Activated naive CD4-positive, alpha-beta T cell treated with anti-CD3 and anti-CD28 coated beads, Interleukin-2, amount 50 U/mL, for 72 hours (primary cell): Measurements from ENCODE around the gene CDKL4. TPM values are rescaled to one million over a fixed set of nuclear protein-coding genes. Genes with fewer than 3 reads are reported as not detected.

ENCODE experiments used
- ATAC-seq, 2 donors: fragments of 150-1000 bp; cut with Tn5 transposase; 2 replicates each; pipeline ENCODE4 v1.10.0; 2021; ENCODE audit warnings: mild to moderate bottlenecking in 2 of 2, moderate library complexity in 2 of 2
- DNase-seq, 2 donors: peaks; one replicate each; pipeline ENCODE4 v3.0.0; 2021 to 2022; ENCODE audit warnings: low spot score in 2 of 2
- H3K27ac Mint-ChIP-seq, 2 donors: one replicate each; pipeline ENCODE4 v1.8.0; 2022; ENCODE audit warnings: mild to moderate bottlenecking in 2 of 2, mixed read lengths in 2 of 2
- H3K36me3 Mint-ChIP-seq, 2 donors: one replicate each; pipeline ENCODE4 v1.8.0; 2022; ENCODE audit warnings: mixed read lengths in 2 of 2
- H3K9me3 Mint-ChIP-seq, 2 donors: one replicate each; pipeline ENCODE4 v1.8.0; 2022; ENCODE audit warnings: mixed read lengths in 2 of 2
- total RNA-seq, 2 donors: library from RNA; stranded (reverse); gene quantifications; one replicate each; pipeline ENCODE4 v1.2.3, GENCODE V29; 2022

CDKL4 gene
- not detected for total RNA-seq

DNA sequence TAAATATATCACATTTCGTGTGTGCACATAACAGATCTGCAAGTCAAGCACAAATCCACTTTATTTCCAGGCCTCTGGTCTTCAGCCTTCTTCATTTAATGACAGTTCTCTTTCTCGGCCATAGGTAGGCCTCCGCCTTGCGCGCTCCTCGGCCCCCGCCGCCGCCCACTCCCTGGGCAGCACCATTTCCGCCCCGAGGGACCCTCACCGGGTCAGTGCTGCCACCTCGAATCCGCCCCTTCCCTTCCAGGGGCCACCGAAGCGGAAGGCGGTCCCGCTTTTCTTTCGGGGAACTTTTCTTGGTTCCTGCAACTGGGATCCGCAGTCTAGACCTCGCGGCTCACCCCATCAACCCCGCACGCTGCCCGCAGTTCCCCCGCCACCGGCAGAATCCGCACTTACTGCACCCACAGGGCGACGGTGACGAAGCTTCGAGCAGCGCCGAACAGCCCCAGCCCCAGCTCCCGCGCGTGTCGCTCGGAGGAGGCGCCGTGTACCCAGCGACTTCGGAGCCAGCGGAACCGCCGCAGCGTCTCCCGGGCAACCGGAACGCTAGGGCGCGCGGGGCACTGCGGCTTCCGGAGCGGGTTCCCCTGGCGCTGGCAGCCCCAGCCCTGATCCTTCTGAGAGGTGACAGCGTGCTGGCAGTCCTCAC is at the start of gene CDKL4:
CDKL4 (minus strand) TSS at position 502 of the 655 bp plus-strand sequence.
- H3K9me3 Mint-ChIP-seq = no peaks in the 10 kb centered on the region
- DNase-seq (no peak), ATAC-seq (peak; percentile 51 to 67)
- no peaks in the 10 kb centered on the region for H3K36me3 Mint-ChIP-seq
- H3K27ac Mint-ChIP-seq = peak within 1 kb of the TSS; percentile 57 to 60

DNA sequence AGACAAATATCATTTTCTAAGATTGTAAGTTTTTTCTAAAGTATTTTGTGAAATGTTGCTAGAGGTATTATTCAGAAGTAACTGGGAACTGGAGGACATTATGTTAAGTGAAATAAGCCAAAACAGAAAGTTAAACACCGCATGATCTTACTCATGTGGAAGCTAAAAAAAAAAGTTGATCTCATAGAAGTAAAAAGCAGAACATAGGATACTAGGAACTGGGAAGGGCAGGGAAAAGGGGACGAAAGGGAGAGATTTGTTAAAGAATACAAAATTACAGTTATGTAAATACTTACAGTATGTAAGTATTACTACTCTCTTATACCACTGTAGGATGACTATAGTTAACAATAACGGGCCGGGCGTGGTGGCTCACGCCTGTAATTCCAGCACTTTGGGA is 46.7 kb upstream of the CDKL4 start:
- Mint-ChIP-seq H3K9me3 (no peaks in the 10 kb centered on the region), H3K36me3 (no peaks in the 10 kb centered on the region), H3K27ac (no peak overlapping the region)
- ATAC-seq = no peak
- DNase-seq = no peak

DNA sequence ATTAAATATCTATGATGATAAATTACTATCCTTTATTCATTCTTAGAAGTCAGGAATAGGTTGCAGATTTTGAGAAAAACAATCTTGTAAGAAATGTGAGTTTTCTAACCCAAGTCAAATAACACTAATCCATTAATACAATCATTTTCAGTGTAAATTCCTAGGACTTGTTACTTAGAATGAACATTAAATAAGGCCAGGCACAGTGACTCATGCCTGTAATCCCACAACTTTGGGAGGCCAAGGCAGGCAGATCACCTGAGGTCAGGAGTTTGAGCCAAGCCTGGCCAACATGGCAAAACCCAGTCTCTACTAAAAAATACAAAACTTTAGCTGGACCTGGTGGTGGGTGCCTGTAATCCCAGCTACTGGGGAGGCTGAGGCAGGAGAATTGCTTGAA is 45.8 kb upstream of the CDKL4 start:
- no peaks in the 10 kb centered on the region for H3K36me3 Mint-ChIP-seq
- DNase-seq (no peak), ATAC-seq (no peak)
- no peaks in the 10 kb centered on the region for H3K9me3 Mint-ChIP-seq
- no peak overlapping the region for H3K27ac Mint-ChIP-seq

DNA sequence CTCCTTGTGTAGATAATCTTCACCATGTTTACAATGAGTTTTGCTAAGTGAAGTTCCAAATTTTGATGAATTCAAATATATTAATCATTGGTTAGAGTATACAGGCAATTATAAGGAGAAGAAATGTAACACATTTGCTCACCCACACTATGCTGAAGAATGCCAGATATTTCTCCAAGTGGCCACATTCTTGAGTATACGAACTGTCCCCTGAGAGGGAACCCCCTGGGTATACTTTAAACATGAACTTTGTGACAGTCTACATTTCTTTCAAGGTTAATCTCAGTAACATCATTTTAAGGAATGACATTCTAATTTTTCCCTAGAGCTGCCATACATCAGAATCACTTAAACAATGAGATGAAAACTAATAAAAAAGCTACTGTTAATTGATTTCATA is 39.8 kb upstream of the CDKL4 start:
- no peaks in the 10 kb centered on the region for H3K36me3 Mint-ChIP-seq
- H3K9me3 Mint-ChIP-seq = no peaks in the 10 kb centered on the region
- no peak for ATAC-seq

DNA sequence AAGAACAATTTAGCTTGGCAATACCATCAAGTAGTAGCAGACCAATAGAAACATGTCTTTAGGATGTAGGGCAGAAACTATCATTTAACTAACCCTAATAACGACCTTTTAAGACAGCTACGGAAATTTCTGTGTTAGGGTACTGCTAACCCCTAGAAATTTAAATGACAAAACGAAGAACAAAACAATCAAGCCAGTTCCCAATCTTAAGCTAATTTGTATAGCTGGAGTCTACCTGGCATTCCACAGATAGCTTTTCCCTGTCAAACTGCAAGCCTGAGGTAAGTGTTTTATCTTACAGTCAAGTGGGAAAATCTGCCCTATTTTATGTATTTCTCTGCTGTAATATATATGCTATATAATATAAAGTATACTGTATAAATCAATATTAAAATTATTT is 37.6 kb upstream of the CDKL4 start:
- ATAC-seq (no peak), DNase-seq (no peak)
- Mint-ChIP-seq H3K27ac (no peak overlapping the region), H3K36me3 (peaks cover 0 to 7% of the 10 kb centered on the region in 2 donors), H3K9me3 (no peaks in the 10 kb centered on the region)

More for the DNA sequence above, 39.8 kb upstream of the CDKL4 start:
- DNase-seq = no peak
- no peak overlapping the region for H3K27ac Mint-ChIP-seq

DNA sequence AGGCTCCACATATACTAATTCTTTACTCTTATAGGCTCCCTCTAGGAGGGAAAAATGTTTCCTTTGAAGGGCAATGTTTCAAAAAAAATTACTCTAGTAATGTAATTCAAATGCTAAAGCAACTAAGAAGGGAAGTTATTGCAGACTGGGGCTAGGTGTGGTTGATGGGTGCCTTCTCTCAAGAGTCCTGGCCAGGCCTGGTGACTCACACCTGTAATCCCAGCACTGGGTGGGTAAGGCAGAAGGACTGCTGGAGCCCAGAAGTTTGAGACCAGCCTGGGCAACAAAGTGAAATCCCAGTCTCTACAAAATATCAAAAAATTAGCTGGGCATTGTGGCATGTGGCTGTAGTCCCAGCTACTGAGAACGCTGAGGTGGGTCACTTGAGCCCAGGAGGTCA is 31.2 kb upstream of the CDKL4 start:
- ATAC-seq = no peak
- Mint-ChIP-seq H3K36me3 (peaks cover 6 to 11% of the 10 kb centered on the region in 2 donors), H3K27ac (no peak overlapping the region), H3K9me3 (no peaks in the 10 kb centered on the region)
- no peak for DNase-seq

DNA sequence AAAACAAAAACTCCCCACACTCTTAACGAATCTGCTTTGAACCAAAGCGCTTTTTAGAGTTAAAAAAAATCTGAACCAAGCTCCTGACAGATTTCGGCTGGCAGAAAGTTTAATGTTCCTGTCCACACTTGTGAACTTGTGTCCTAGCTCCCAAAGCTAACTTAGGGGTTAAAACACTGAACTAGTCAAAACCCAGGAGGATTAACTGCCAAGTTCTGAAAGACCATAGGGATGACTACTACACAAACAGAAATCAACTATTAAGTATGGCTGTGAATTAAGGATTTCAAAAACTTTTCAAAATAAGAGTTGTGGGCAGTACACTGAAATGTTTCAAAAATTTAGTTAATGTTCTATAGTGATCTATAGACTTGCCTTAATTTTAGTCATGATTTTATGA is 26.2 kb upstream of the CDKL4 start:
- no peak for DNase-seq

DNA sequence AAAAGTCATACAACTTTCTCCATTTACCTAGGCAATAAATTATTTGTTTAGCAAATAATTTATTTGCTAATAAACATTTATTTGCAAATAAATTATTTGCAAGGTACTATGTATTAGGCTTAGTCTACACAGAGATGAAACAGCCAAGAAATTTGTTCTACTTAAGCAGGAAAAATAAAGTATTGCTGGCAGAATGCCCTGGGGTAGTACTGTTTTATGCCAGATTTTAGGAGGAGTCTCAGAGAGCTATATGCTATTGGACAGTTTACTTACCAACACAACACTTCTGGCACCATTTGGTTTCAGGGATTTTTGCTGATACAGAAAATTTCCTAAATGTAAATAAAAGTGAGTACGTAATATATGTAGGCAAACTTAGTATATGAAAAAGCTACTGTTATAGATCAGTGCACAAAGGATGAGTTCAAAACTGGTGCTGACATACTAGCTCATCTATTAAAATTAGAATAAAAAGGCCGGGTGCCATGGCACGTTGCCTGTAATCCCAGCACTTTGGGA is 23.2 kb upstream of the CDKL4 start:
- Mint-ChIP-seq H3K36me3 (no peaks in the 10 kb centered on the region), H3K9me3 (no peaks in the 10 kb centered on the region), H3K27ac (no peak overlapping the region)
- ATAC-seq (no peak), DNase-seq (no peak)

More for the DNA sequence above, 26.2 kb upstream of the CDKL4 start:
- H3K9me3 Mint-ChIP-seq = no peaks in the 10 kb centered on the region
- no peak for ATAC-seq
- H3K27ac Mint-ChIP-seq = no peak overlapping the region
- peaks cover 3 to 5% of the 10 kb centered on the region in 2 donors for H3K36me3 Mint-ChIP-seq

DNA sequence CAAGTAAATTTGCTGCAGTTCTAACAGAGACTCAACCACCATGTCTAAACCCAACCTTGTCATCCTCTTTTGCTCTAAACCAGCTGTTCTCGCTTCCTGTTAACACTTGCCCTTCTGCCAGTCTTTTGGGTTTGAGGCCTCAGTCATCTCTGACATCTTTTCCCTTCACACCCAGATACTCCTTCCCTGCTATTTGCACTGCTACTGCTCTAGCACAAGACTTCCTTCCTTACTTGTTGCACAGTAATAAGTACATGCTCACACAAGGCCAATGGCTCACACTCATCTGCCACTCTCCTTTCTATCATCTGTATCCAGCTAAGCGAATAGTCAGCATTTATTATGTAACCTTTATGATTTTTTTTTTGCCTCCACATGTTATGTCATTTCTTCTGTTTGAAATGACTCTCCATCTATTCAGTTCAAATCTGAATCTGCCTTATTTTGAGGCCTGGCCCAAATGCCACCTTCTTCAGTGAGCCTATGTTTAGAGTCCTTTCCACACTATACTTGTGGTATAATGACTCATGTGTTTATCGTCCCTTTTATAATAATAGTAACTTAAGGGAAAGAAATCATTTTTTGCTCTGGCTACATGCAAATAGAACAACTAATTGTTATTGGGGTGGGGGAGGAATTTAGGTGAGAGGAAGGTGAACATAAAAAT is 22.5 kb upstream of the CDKL4 start:
- peak overlapping the region in 1 of 2 donors; percentile 24 for H3K27ac Mint-ChIP-seq
- H3K36me3 Mint-ChIP-seq = no peaks in the 10 kb centered on the region
- peak; percentile 18 to 79 for ATAC-seq
- no peak for DNase-seq
- H3K9me3 Mint-ChIP-seq = no peaks in the 10 kb centered on the region

DNA sequence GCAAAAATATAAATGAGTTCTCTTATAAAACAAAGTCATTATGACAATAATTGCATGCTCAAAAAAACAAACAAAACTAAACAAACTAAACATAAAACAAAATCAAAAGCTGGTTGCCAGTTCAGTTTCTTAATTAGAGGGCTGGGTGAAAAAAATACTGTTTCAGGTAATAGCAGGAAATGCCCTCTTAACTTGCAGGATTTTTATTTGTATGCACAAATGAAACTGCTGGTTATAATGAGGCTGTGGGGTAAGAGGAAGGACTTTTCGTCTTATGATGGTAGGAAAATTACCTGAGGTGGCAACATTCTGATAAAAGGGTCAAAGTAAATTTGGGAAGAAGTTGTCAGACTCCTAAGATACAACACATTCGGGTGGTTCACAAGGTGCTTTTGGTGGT is 21.5 kb upstream of the CDKL4 start:
- DNase-seq (no peak), ATAC-seq (no peak)
- Mint-ChIP-seq H3K9me3 (no peaks in the 10 kb centered on the region), H3K36me3 (peaks cover 0 to 3% of the 10 kb centered on the region in 2 donors), H3K27ac (no peak overlapping the region)

DNA sequence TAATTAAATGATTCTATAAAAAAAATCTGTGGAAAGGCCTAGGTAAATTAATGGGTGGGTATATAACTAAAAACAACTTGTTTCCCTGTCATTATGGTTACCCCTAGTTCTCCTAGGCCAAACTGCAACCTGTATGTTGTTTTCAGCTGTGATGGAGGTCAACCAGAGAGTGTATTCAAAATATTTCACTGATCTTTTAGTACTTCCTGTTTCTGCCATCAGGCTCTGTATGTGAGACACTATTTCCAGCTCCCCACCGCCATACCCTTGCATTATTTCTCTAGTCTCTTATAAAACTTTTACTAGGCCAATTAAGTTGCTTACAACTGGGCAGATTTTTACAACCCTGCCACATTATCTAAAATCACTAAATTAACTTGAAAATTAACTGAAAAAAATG is 21.0 kb upstream of the CDKL4 start:
- Mint-ChIP-seq H3K36me3 (peaks cover 0 to 6% of the 10 kb centered on the region in 2 donors), H3K27ac (no peak overlapping the region), H3K9me3 (no peaks in the 10 kb centered on the region)
- ATAC-seq = no peak
- no peak for DNase-seq

DNA sequence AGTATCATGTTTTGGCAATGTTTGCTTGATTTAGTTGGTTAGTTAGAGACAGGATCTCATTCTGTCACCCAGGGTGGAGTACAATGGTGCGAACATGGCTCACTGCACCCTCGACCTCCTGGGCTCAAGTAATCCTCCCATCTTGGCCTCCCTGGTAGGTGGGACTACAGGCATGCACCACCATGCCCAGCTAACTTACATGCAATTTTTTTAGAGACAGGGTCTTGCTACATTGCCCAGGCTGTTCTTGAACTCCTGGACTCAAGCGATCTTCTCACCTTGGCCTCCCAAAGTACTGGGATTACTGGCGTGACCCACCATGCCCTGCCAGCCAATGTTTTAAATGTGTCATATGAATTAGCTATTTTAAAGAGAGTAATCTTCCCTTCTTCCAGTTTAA is 16.3 kb upstream of the CDKL4 start:
- H3K27ac Mint-ChIP-seq = peak overlapping the region in 1 of 2 donors; percentile 29
- no peaks in the 10 kb centered on the region for H3K9me3 Mint-ChIP-seq
- DNase-seq (no peak), ATAC-seq (no peak)
- H3K36me3 Mint-ChIP-seq = peaks cover 0 to 11% of the 10 kb centered on the region in 2 donors

DNA sequence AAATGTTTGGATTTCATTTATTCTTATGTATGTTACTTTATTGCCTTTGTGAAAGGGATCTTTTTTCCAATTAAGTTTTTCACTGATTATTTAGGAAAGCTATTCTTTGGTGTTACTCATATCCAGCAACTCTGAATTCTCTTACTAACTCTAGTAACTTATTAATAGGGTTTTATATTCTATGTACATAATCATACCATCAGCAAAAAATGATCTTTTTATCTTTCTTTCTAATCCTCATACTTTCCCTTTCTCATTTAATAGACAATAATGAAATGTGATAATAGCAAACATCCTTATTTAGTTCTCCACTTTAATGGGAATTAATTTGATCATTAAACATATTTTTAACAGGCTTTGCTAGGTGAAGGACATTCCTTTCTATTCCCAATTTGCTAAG is 12.3 kb upstream of the CDKL4 start:
- Mint-ChIP-seq H3K27ac (no peak overlapping the region), H3K36me3 (peaks cover 14 to 26% of the 10 kb centered on the region in 2 donors), H3K9me3 (peaks cover 3 to 5% of the 10 kb centered on the region in 2 donors)
- DNase-seq (no peak), ATAC-seq (no peak)

DNA sequence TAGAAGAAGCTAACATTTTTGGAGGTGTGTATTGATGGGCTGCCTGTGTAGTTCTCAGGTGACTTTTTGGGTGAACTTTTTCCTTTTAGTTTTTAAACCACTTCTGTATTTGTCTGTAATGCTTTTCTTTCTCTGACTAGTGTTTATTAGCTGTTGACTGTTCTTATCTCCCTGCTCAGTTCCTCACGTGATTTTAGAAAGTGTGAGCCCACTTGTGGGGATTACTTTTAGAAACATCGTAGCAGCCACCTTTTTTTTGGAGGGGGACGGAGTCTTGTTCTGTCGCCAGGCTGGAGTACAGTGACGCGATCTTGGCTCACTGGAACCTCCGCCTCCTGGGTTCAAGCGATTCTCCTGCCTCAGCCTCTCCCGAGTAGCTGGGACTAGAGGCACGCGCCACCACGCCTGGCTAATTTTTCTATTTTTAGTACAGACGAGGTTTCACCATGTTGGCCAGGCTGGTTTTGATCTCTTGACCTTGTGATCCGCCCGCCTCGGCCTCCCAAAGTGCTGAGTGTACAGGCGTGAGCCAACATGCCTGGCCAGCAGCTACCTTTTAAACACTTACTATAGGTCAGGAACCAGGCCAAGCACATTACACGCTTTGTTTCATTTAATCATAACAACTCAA is 9.2 kb upstream of the CDKL4 start:
- Mint-ChIP-seq H3K27ac (no peak overlapping the region), H3K9me3 (peaks cover 3 to 5% of the 10 kb centered on the region in 2 donors), H3K36me3 (peaks cover 15 to 25% of the 10 kb centered on the region in 2 donors)
- ATAC-seq (no peak), DNase-seq (no peak)

DNA sequence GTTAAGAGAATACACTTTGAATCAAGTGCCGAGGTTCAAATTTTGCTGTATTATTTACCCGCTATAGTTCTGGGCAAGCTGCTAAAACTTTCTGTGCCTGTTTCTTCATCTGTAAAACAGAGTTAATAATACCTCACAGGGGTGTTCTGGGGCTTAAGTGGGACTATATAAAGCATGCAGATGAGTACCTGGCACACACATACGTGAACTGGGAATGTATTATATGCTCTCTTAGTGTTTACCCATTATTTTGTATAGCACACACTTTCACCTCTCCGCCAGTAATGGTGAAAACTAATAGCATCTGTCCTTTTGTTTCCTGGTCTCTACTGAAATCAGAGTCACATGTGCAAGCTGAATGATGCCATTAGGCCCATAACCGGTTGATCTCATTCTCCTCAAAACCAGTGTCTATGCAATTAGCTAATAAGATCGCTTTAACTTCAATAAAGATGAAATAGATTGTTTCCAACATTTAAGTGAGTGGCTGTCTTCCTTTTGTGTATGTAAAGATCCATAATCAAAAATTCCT is 3.8 kb upstream of the CDKL4 start:
- no peak for ATAC-seq
- Mint-ChIP-seq H3K36me3 (peaks cover 8 to 24% of the 10 kb centered on the region in 2 donors), H3K9me3 (peaks cover 3 to 5% of the 10 kb centered on the region in 2 donors), H3K27ac (no peak overlapping the region)
- no peak for DNase-seq

DNA sequence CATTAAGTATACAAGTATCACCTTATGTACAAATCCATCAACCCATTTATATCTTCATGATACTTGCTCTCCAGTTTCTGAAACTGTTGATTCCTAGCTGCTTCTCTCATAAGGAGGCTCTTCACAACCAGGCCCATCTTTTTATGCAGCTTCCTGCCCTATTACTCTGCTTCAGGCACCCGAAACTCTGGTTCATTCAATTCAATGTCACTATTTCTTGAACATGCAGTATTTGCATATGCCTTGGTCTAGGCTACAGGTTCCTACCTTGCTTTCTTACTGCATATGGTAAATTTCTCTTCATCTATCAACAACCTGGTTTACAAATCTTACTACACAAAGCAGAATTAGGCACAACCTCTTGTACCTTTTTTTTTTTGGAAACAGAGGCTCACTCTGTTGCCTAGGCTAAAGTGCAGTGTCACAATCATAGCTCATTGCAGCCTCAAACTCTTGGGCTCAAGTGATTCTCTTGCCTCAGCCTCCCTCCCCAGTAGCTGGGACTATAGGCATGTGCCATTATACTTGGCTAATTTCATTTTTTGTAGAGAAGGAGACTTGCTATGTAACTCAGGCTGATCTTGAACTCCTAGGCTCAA is 2.7 kb upstream of the CDKL4 start:
- no peak for DNase-seq
- H3K27ac Mint-ChIP-seq = no peak overlapping the region
- H3K9me3 Mint-ChIP-seq = peaks cover 3 to 4% of the 10 kb centered on the region in 2 donors
- no peak for ATAC-seq
- peaks cover 5 to 14% of the 10 kb centered on the region in 2 donors for H3K36me3 Mint-ChIP-seq
